ENCODE measurements around the gene POU5F2.

The POU5F2 gene

DNA sequence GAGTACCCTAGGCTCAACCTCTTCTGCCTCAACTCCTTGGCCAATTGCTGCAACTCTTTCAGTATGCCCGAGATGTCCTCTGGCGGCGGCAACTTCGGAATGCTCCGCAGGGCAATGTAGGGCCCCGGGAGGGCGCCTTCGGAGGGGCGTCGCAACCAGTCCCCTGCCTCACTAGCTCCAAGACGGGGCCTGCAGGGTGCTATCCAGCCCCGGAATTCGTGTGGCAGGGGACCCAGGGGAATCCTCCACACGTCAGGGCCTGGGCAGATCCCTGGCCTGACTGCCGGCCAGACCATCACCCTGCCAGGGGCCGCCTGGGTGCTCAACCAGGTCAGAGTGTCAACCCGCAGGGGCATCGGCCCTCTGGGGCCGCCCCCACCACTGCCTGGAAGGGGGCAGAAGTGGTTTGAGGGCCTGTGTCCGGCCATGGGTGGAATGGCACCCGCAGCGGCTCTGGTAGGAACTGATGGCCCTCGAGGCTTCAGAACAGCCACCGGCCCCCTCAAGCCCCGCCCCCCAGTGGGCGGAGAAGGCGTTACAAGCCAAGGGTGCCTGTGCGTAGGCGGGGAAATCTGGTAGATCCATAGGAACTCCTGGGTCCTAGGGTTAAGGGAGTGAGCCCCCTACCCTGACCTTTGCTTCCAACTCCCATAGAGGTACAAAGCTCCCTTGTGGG lies at the start of gene POU5F2:
POU5F2 (minus strand) TSS at position 465 of the 676 bp plus-strand sequence; CDS start at position 428, 37 bp downstream.
- DNase-seq: no peak

DNA sequence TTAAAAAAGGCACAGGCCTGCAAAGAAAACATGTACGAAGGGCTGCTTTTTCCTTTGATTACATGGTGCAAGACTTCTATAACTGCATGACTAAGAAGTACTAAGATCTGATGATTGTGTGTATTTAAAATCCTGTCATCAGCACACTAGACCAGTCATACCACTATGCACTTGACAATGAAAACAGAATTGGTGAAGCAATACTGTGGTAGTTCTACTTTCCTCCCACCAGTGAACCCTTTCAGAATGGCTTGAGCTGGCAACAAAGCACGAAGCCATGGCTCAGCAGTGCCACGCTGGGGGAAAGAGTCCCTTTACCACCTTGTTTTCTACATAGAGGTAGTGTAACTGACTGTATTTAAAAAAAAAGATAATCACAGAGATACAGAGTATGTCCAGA lies 49.0 kb upstream of the POU5F2 start:
- DNase-seq: no peak

DNA sequence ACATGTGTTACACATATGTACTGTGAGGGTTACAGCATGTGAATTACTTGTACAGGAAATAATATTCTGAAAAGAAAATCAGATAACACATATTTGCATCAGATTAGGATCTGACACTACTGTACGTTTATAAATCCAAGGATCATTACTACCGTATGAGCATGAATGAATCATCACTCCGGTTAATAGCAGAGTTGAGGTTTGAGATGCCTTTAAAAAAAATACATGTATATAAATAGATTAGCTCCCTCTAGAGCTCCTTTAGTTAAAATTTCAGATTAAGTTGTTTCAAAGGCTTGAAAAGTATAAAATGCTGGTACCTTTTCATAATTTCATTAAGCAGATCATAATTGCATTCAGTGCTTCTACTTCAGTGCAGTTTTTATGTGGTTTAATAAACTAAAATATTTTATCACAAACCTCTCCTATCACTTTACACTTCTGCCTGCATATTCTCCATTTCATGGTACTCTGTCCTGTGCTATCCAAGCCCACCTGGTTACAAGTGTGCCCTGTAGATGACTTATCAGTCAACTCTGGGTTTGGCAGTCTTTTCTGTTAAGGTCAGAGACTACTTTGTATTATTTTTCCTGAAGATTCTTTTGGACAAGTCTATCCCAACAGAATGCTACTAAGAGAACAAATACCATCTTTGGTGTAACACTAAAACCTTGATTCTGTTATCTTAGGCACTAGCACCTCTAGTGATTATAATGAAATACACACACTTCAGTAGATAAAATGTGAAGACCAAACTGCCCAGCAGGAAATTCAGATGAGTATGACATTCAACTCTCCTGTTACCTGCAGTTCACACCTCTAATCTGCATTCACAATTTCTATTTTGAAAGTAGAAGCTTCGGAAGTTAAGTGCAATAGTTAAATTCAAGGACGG lies 48.0 kb upstream of the POU5F2 start:
- no peak for DNase-seq

- DNase-seq: no peak
These were observed 46.2 kb upstream of the POU5F2 start for GRCh38 chr5:93787598-93787997.

DNA sequence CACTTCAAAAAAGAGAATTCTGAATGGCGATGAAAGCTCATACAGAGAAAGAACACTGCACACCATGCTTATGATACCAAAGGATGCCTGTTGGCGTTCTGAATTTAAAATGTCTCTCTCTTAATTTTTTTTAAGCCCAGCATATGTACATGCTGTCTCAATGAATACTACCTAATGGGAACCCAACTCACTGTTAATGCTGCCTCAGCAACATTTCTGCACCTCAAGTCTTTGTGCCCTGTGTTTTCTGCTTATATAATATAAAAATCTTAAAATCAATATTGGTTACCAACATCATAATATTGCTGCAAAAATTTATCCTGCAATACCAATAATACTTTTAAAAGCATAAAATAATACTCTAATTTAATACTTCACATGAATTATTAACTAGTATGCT lies 44.1 kb upstream of the POU5F2 start:
- DNase-seq: no peak

- no peak for DNase-seq
These were observed 41.6 kb upstream of the POU5F2 start for GRCh38 chr5:93782978-93783377.

GRCh38 chr5:93777620-93778019 lies 36.2 kb upstream of the POU5F2 start:
- no peak for DNase-seq

DNA sequence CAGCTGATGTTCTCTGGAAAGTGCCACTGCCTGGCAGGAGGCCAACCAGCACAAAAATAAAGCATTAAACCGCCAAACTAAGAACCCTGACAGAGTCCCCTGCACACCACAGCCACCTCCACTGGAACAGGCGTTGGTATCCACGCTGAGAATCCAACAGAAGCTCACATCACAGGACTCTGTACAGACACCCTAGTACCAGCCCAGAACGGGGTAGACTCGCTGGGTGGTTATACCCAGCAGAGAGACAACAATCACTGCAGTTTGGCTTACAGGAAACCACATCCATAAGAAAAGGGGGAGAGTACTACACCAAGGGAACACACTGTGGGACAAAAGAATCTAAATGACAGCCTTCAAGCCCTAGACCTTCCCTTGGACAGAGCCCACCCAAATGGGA lies 15.0 kb upstream of the POU5F2 start:
- no peak for DNase-seq

DNA sequence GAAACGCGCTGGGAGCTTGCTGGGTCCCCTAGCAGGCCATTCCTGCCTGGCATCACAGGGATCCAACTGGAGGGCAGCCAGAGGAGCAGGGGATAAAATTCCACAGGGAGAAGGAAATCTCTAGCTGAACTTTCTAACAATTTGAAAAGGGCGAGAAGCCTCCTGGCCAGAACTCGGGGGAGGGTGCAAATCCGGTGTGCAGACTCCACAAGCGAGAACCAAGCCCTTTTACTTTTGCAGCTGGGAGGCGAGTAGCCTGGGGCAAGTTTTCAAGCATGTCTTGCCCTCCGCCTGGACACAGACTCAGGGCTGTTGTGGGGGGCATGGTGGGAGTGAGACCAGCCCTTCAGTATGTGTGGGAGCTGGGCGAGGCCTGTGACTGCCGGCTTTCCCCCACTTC lies 14.3 kb upstream of the POU5F2 start:
- DNase-seq: no peak

GRCh38 chr5:93748875-93749397 lies 7.5 kb upstream of the POU5F2 start:
- DNase-seq: no peak

DNA sequence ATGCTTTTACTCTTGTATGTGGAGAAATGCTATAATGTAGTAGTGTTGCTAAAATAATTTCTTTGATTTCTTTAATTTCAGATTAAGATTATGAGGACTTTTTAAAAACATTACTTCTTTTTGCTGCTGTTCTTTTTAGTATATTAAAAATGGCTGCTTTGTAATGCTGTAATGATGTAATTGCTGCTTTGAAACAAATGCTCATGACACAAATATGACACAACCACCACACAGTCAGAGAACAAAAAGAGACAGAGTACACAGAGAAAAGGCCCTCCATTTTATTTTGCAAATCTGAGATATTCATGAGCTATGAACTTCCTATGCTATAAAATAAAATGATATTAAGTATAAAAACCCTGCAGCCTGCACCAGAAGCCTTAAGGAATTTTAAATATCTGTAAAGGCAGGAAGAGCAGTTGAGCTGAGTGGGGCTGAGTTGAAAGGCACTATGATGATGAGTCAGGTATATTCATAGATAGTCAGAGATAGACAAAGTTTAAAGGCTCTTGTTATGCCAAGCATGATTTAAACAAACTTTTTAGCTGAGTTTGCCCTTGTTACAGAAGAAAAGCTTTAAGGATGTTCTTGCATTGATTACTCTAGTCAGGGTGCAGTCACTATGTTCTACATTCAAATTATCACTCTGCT lies 5.1 kb upstream of the POU5F2 start:
- DNase-seq: no peak

GRCh38 chr5:93736284-93736683 lies 5.1 kb downstream of the POU5F2 start:
- DNase-seq: no peak

DNA sequence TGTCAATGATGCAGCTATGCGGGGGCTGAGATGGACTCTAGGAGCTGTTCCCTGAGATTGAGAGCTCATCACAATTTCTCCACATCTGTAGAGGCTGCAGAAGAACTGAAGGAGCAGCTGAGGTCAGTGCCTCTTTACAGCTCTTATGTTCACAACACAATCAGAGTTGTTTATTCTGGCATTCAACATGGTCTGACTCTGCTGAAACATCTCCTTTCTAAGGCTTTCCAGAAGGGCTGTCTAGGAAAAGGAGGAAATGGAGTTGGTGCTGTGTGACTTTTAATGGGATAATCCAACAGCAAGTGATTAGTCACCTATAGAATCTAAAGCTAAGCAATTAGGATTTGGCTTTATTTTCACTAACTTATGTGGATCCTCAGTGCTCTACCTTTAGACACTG lies 6.0 kb downstream of the POU5F2 start:
- DNase-seq: no peak

DNA sequence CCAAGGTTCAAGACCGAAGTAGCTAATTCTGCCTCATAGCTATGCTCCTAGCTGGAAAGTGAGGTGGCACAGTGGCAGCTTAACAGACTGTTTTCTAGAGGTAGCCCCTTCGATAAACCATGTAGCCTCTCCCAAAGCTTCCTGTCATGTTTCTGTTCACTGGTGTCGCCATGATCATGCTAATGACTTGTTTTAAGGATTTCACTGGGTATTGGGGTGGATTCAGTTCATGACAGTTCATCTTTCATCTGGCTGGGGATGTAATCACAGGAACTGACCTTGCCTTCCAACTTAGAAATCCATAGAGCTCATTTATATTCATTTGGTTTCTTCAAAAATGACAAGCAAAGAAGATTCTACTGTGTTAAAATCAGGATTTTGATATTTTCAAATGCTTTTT lies 9.4 kb downstream of the POU5F2 start:
- DNase-seq: no peak

DNA sequence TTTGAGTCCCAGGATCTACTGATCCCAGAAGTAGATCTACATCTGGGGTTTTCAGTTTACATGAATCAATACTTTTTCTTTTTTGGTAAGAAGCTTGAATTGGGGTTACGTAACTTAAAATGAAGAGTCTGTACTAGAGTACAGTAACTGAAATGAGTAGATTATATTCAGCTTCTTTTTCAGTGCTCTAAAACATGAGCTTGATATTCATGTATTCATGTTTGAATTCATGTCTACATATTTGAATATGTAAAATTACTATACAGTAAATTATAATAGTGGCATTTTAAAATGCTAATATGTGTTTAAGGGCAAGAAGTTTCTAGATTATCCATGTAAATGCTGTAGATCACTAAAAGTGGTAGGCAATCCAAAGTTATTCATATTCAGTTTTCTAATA lies 14.8 kb downstream of the POU5F2 start:
- DNase-seq: no peak

DNA sequence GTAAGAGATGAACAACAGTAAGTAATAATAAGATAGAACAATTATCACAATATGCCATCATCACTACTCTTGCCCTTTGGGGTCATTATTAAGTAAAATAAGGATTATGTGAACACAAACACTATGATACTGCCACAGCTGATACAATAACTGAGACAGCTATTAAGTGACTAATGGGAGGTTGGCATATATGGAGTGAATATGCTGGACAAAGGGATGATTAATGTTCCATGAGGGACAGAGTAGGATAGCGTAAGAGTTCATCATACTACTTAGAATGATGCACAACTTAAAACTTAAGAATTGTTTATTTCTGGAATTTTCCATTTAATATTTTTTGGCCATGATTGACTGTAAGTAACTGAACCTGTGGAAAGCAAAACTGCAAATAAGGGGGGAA lies 16.6 kb downstream of the POU5F2 start:
- DNase-seq: no peak

DNA sequence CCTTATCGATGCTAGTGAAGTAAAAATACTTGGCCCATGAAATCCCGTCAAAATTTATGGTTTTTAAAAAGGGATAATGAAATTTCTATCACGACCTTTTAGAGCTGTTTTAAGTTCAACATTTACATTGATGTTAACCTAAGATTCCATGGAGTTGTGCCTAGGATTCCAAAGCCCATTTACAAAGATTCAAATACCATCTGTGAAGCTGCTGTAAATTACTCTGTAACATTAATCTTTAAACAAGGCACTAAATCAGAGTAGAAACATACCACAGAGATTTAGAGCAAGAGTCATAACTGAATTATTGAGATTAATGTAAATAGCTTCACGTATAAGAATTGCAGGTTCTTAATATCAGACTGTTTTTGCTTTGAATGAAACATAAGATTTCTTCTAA lies 17.7 kb downstream of the POU5F2 start:
- no peak for DNase-seq

- no peak for DNase-seq
These were observed 18.4 kb downstream of the POU5F2 start for GRCh38 chr5:93723005-93723404.

GRCh38 chr5:93722588-93722987 lies 18.8 kb downstream of the POU5F2 start:
- no peak for DNase-seq

DNA sequence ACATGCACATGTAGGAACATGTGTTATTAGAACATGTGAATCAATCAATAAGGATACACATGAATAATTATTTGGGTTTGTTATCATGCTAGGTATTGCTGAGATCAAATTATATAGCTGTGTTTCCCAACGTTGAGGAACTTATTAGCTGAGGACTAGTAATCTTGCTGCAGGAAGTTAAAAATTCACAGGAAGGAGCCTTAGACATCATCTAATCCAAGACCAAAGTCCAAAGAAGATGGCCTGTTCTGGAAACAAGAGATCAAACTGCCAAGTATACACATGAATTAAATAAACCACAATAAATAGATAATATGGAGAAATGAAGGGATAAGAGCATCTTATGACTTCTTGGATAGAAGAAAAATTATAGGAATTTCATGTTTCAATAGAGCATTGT lies 19.9 kb downstream of the POU5F2 start:
- DNase-seq: no peak

- DNase-seq: peak in 1 of 2 donors; percentile 5
These were observed 20.3 kb downstream of the POU5F2 start for GRCh38 chr5:93721071-93721470.

GRCh38 chr5:93717162-93717561 lies 24.2 kb downstream of the POU5F2 start:
- no peak for DNase-seq

DNA sequence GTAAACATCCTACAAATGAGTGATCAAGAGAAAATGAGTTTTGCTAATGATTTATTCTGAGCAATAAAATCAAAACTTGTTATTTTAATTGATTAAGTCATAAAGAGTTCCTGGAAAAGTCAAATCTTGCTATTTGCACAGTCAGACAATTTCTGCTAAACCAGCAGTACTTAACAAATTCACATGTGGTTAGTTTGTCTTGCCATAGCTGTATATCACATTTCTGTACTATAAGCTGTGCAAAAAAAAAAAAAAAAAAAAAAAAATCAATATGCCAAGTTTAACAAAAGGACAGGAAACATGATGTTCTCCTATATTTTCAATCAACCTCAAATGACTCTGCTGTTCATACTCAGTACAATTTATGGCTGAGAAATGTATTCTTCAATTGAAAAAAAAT lies 24.9 kb downstream of the POU5F2 start:
- DNase-seq: no peak

GRCh38 chr5:93715761-93716160 lies 25.6 kb downstream of the POU5F2 start:
- no peak for DNase-seq
